Fibroblast of the aortic adventitia (primary cell): ENCODE data around the gene PLG. TPM values are rescaled to one million over a fixed set of nuclear protein-coding genes. Genes with fewer than 3 reads are reported as not detected.

Experiments used
- DNase-seq: peaks from one replicate; pipeline ENCODE4 v3.0.0-alpha.2; 2010; ENCODE audit warnings: low read depth
- H3K4me3 ChIP-seq: 2 replicates; pipeline ENCODE4 v1.5.1; 2011; ENCODE audit warnings: low read depth, mild to moderate bottlenecking, control low read depth, low read length, moderate library complexity
- CTCF ChIP-seq: IDR thresholded peaks from 2 replicates; pipeline ENCODE4 v1.5.1; 2011; ENCODE audit warnings: mild to moderate bottlenecking, low read length, control low read depth, inconsistent platforms; ENCODE audit not compliant: insufficient read depth
- total RNA-seq: library from RNA; depleted of rRNA; stranded (reverse); fragments of >200 nt; gene quantifications from 2 replicates; pipeline ENCODE4 v1.2.3, GENCODE V29; 2012; ENCODE audit warnings: low replicate concordance

The PLG gene
- total RNA-seq, 1 donor = not detected

DNA sequence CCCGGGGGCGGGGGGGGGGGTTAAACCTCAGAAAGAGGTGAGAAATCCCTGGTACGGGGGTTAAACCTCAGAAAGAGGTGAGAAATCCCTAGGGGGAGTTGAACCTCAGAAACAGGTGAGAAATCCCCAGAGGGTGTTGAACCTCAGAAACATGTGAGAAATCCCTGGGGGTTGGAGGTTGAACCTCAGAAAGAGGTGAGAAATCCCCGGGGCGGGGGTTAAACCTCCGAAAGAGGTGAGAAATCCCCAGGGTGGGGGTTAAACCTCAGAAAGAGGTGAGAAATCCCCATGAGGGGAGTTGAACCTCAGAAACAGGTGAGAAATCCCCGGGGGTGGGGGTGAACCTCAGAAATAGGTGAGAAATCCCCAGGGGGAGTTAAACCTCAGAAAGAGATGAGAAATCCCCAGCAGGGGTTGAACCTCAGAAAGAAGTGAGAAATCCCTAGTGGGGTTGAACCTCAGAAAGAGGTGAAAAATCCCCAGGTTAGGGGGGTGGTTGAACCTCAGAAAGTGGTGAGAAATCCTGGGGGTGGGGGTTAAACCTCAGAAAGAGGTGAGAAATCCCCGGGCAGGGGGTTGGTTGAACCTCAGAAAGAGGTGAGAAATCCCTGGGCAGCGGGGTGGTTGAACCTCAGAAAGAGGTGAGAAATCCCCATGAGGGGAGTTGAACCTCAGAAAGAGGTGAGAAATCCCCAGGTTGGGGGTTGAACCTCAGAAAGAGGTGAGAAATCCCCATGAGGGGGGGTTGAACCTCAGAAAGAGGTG lies 87.4 kb downstream of the PLG start:
- H3K4me3 ChIP-seq = no peak overlapping the region
- DNase-seq = no peak
- TF ChIP-seq CTCF = no peak

DNA sequence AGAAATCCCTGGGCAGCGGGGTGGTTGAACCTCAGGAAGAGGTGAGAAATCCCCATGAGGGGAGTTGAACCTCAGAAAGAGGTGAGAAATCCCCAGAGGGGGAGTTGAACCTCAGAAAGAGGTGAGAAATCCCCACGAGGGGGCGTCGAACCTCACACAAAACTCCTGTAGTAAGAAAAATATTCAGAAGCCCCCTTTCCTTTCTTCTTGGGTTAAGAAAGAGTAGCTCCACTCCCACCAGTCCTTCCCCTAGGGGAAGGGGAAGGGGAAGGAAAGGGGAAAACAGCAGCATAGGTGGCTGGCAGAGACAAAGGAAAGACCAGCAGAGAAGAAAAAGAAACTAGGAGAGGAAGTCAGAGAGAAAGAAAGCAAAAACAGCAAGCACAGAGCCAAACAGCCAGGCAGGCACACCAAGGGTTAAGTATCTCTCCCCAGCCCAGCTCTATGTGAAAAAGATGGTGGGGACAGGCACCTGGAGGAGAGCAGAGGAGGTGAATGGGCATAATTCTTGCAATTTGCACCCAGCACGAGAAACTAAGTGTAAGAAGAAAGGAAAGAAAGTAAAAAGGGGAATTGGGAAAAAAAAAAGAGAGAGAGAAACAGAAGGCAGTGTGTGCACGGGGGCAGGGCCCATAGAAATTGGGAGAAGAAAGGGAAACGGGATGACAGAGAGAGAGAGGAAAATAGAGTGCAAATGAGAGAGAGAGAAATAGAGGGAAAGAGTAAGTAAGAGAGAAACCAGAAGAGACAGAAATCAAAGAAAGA lies 88.2 kb downstream of the PLG start:
- H3K4me3 ChIP-seq = no peak overlapping the region
- no peak for DNase-seq
- no peak for TF ChIP-seq CTCF

DNA sequence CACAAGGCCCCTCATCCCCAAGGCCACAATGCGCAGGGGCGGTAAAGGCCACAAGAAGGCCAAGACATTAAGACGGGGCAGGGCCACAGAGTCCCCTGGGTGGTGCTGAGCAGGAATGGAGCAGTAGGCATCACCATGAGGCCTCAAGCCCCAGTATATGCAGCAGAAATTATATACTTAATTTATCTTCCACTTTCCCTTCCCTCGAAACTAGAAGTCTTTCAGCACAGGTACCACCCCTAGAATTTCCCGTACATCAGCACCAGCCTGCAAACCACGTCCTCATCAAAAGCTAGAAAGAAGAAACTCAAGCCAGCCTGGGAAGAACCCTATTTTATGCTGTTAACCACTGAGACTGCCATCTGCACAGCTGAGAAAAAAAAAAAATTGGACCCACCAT lies 89.4 kb downstream of the PLG start:
- H3K4me3 ChIP-seq = no peak overlapping the region
- DNase-seq = no peak
- TF ChIP-seq CTCF = no peak

- H3K4me3 ChIP-seq = no peak overlapping the region
- no peak for DNase-seq
- no peak for TF ChIP-seq CTCF
Observed at GRCh38 chr6:160791981-160792418, 90.0 kb downstream of the PLG start.

DNA sequence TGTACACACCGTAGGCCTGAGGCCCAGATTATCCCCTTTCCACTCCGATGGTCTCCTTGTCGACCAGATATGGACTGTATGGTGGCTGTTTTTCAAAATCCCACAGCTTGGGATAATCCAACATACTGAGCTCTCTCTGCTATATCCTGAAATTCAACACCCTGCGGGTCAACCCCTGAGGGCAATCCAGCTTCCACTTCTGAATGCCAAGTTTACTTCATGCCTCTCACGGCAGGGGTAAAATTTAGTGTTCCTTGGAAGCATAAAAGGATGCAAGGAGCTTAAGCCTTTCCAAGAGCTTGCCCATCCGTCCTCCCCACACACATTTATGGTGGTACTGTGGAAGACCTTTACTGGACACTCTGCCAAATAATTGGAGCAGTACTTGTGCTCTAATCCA lies 90.7 kb downstream of the PLG start:
- DNase-seq = no peak
- TF ChIP-seq CTCF = no peak
- no peak overlapping the region for H3K4me3 ChIP-seq

DNA sequence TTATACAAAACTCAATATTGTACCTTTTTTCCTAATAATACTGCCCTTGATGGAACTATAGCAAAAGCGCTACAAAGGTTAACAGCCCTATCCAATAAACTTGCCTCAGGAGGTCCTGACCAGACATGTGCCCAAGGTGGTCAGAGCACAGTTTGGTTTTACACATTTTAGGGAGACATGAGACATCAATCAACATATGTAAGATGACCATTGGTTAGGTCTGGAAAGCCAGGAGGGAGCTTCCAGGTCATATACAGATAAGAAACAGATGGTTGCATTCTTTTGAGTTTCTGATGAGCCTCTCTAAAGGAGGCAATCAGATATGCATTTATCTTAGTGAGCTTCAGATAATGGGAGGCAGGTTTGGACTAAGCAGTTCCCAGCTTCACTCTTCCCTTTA lies 91.6 kb downstream of the PLG start:
- TF ChIP-seq CTCF = no peak
- no peak overlapping the region for H3K4me3 ChIP-seq
- no peak for DNase-seq

GRCh38 chr6:160795721-160796120 lies 93.7 kb downstream of the PLG start:
- H3K4me3 ChIP-seq = no peak overlapping the region
- no peak for DNase-seq
- no peak for TF ChIP-seq CTCF
